ENCODE results near the gene MAP3K15.

DNA sequence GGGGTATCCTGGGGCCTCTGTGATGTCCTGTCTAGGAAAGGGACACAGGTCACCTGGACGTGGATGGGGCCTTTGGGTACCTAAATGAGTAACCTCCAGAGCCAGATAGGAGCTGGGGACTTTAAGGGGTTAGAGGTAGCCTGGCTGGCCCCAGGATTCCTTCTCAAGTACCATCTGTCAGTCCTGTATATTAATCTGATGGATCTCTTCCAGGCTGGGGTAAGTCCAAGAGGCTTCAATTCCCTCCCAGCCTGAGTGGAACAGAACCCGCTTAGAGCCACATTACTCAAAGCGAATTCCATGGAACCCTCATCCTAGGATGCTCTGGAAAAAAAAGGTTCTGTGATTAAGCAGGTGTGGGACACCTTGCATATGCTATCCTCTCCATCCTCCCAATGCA lies 24.8 kb upstream of the MAP3K15 start:
- TF ChIP-seq GATA2 (IDR thresholded peaks at IDR 0.05; ENCODE audit: low read depth, low read length) (no peak), GATA3 (IDR thresholded peaks at IDR 0.05; ENCODE audit: low read depth, low read length) (no peak)
